Daoy (cell line): ENCODE results near the gene TPPP. TPM values are rescaled to one million over a fixed set of nuclear protein-coding genes. Genes with fewer than 3 reads are reported as not detected.

ENCODE experiments used
- DNase-seq: peaks from one replicate; pipeline ENCODE4 v3.0.0-alpha.2; 2015; ENCODE audit warnings: low read depth
- total RNA-seq: library from RNA; depleted of rRNA; stranded (reverse); fragments of >200 nt; shearing (Covaris generic); gene quantifications from 2 replicates; pipeline ENCODE4 v1.2.3, GENCODE V29; 2014

TPPP gene
- total RNA-seq, 1 experiment from 2014 or later = 0.34 TPM

DNA sequence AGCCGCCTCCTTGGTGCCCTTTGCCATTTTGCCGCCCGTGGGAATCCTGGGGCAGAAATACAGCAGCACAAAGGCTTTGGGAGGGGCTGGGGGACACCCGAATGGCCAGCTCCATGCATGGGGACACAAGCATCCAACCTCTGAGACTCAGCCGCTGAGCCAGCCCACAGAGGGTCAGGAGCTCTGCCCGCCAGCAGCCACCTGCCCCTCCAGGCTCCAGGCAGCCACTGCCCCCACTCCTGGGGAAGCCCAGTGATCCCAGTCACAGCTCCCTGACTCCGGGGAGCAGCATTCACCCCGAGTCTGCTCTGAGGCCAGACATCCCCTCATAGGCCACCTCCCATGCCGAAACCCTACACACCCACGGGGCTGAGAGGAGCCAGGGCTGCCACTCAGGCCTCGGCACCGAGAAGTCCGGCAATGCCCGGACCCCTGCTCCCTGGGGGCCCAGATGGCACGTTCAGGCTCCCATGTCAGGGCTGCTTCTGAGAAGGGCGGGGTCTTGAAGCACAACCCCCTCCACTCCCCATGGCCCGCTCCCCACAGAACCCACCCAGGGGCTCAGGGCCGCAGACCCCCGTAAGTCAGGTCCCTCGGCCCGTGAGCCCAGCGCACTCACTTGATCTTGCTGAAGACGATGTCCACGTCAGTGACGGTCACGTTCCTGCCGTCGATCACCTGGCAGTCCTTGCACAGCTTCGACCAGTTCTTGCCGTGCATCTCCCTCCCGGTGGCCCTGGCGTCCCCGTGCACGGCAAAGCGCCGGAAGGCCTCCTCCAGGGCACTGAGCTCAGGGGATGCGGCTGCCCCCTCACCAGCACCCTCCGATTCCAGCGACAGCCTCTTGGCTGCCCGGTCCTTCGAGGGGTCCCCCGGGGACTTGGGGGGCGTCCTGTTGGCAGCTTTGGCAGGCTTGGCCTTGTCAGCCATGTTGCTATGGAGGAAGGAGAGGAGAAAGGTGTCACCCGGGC, 15.7 kb downstream of the TPPP start:
- DNase-seq = peak; percentile 6

GRCh38 chr5:676699-677076, 16.5 kb downstream of the TPPP start:
- no peak for DNase-seq

- DNase-seq = no peak
Observed at GRCh38 chr5:675871-676698, 17.1 kb downstream of the TPPP start.

GRCh38 chr5:675111-675870, 17.9 kb downstream of the TPPP start:
- DNase-seq = no peak

- DNase-seq = no peak
Observed at GRCh38 chr5:674630-675011, 18.5 kb downstream of the TPPP start.

DNA sequence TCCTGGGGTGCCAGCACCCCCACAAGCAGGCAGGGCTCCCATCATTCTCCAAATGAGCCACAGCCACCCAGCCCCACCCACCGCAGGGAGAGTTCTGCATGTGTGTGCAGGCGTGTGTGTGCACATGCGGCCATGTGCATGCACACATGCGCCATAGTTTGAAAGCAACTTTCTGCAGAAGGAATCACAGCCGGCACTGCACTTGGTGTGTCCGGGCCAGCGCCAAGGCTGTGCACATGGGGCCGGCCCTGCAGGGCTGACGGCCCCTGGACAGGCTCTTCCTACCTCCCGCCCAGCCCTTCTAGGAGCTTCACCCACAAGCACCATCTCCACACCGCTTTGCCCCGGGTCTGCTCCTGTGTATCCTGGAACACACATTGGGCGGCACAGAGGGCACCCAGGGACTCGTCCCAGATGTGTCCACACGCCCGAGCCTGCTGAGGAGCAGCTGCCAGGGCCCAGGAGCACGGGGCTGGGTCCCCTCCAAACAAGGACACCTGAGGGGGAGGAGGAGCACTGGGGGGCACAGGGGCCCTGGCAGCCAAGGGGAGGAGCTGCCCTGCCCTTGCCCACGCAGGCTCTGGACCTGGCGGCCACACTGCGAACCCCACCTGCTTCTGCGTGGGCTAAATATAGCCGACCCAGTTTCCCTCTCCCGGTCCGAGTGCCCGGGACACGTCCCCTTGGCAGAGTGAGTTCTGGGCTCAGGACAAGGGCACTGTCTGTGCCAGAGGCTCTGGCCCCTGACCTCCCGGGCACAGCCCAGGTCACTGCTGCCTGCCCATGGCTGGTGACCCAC, 19.1 kb downstream of the TPPP start:
- no peak for DNase-seq

- DNase-seq = no peak
Observed at GRCh38 chr5:673161-673830, 19.9 kb downstream of the TPPP start.

- DNase-seq = peak; percentile 85
Observed at GRCh38 chr5:672329-673160, 20.6 kb downstream of the TPPP start.

DNA sequence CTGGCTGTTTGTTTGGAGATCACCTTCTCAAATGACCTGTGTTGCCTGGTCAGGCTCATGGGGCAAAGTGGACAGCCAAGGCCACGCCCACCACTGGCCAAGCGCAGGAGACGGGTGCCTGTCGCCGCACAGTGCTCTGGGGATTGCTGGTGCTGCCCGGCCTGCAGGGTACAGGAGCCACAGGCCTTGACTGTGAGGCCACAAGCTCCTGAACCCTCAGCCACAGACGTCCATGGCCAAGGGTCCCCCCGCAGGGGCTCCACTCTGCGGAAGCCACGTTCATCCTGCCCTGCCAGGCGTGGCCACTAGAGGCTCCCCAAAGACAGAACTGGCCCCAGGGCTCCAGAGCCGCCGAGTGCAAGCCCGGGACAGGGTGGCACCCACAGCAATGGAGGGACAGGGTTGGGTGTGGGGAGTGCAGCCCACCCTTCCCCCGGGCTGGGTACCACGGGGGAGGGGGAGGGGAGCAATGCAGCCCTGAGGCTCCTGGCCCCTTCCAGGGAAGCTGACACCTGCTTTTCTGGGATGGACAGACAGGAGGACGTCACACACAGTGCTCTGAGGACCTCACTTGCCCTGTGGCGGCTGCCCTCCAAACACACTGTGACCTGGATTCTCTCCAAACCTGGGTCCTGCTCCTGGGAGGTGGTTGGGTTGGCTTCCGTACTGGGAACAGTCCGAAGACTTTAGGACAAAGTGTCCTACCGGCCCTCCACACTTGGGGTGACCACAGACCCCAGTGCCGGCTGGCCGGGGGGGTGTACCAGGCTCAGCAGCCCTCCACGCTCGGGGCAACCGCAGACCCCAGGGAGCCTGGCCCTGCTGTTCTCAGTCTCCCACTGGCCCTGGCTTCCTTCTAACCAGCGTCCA, 21.5 kb downstream of the TPPP start:
- peak; percentile 76 for DNase-seq

DNA sequence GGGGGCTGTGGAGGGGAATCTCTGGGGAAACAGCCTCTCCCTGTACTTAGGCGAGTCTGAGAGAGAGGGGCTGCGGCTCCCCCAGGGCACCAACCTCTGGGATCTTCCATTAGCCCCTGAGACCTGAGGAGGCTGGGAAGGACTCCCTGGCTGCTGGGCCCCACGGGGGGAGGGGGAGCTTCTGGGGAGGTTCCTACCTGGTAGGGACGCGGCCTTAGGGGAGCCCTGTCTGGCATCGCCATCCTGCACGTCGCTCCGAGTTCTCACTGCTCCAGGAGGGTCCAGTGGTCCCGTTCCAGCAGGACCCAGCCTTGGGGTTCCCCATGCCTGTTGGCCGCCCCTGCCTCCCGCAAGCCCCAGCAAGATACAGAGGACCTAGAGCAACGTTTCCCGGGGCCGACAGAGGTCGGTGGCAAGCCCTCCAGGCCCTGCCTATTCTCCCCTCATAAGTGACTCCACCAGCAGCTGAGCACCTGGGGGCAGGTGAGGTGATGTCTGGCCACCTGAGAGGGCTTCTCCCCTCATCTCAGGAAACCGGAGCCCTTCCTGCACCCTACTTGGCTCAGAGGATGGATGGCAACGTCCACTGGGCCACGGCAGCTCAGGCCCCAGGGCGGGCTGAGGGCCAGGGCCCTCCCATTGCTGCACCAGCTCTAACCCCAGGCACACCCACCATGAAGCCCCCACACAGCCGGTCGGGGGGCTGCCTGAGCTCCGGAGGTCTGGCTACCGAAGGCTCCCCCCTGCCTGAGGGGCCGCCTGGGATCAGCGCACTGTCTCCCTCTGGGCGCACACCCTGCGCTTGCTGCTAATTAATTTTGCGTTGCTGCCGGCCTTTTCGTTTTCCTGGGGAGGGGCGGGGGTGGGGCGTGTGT, 22.5 kb downstream of the TPPP start:
- DNase-seq = no peak

DNA sequence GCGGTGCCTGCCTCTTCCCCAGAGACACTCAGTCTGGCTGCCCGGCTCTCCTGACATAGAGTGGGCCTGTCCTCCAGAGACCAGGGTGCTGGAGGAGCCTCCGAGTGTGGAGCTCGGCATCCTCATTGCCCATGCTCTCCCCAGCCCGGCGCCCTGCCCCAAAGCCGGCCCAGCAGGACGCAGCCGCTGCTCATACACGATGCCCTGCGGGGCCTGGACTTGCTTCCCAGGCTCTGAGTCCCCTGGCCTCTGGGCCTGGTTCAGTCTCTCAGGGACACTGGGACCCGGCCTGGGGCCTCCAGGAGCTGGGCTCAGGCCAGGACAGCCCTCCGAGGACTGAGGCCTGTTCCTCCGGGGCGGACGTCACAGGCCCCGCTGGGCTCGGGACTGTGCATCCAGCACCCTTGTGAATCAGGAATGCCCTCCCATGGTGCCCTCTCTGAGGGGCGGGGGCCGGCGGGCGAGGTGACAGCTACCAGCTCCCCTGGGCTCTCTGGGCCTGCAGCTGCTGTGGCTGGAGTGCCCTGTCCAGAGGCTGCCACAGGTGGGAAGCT, 23.2 kb downstream of the TPPP start:
- no peak for DNase-seq

DNA sequence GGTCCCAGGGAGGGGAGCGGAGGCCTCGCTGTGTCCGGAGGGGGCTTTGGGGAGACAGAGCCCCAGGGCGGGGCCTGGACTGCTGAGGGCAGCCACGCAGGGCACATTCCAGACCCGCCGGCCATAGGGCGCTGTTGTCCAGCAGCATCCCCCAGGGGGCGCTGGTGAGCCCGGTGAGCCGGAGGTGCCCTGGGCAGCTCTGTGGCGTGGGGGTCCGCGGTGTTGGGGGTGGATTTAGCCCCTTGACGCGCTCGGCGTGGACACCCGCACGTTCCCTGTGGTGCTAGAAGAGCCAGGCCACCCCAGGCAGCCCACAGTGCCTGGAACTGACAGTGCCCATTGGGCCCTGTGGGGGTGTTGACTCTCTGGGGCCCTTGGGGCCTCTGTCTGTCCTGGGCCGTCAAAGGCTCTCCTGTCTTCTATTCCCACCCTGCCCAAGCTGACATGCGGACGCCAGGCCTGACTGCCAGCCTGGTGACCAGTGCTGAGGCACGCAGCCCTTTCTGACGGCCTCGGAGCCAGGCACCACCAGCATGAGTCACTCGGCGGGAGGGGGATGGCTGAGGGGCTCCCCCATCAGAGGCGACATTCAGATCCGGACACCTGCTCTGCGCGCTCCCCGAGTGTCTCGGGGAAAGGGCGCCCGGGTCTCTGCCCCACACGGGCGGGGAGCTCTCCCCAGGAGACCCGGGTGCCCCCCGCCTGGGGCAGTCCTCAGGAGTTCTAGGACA, 23.9 kb downstream of the TPPP start:
- DNase-seq = peak; percentile 82

- no peak for DNase-seq
Observed at GRCh38 chr5:668283-668995, 24.7 kb downstream of the TPPP start.

DNA sequence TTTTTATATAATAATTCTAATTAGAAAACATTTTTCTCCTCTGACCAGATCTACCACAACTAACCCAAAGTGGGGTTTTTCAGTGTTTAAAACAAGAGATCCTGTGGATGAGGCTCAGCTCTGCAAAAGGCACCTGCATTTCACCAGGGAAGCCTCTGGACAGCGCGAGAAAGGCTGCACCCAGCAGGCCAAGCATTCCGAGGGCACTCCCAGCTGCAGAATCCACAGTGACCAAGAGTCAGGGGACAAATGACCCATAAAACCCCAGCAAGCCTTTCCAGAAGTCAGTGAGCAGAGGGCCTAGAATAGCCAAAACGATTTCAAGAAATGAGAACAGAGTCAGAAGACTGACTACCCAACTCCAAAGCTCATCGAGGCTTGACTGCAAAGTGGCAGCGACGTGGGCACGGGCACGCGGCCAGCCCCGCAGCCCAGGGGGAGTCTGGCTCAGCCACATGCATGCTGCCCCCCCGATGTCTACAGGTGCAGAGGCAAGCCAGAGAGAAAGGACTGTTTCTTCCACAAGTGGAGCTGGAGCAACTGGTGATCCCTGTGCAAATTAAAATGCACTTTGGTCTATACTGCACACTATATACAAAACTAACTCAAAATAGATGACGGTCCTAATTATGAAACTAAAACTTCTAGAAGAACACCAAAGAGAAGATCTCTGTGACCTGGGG, 26.2 kb downstream of the TPPP start:
- no peak for DNase-seq

GRCh38 chr5:665956-666711, 27.0 kb downstream of the TPPP start:
- DNase-seq = no peak
